SK-N-SH treated with all-trans-retinoic acid at 6 μM for 48 hours (cell line): ENCODE measurements around the gene KLHDC7B.

Experiments
- ARNTL ChIP-seq: fragments of 450-650 bp; formaldehyde crosslinking; IDR thresholded peaks from 2 replicates; pipeline ENCODE4 v1.5.0; 2020; ENCODE audit warnings: low read depth, mild to moderate bottlenecking, moderate library complexity, borderline replicate concordance
- OSR1 ChIP-seq: fragments of 250-450 bp; sonication (Bioruptor Pico); IDR thresholded peaks from 2 replicates; pipeline ENCODE4 v1.8.0; 2022; ENCODE audit warnings: moderate library complexity, mild to moderate bottlenecking, inconsistent platforms
- PPARA ChIP-seq: fragments of 250-450 bp; sonication (Bioruptor Pico); IDR thresholded peaks from 2 replicates; pipeline ENCODE4 v1.5.0; 2020; ENCODE audit warnings: mild to moderate bottlenecking, borderline replicate concordance
- RARB ChIP-seq: fragments of 250-450 bp; sonication (Bioruptor Pico); IDR thresholded peaks from 2 replicates; pipeline ENCODE4 v1.8.0; 2021; ENCODE audit warnings: mild to moderate bottlenecking, moderate library complexity
- TOX ChIP-seq: fragments of 250-450 bp; sonication (Bioruptor Pico); IDR thresholded peaks from 2 replicates; pipeline ENCODE4 v1.8.0; 2021; ENCODE audit warnings: mild to moderate bottlenecking, moderate library complexity, borderline replicate concordance
- ZFP3 ChIP-seq: fragments of 250-450 bp; sonication (Bioruptor Pico); IDR thresholded peaks from 2 replicates; pipeline ENCODE4 v1.5.0; 2020; ENCODE audit warnings: mild to moderate bottlenecking, moderate library complexity
- ZNF70 ChIP-seq: fragments of 450-650 bp; formaldehyde crosslinking; IDR thresholded peaks from 2 replicates; pipeline ENCODE4 v1.5.0; 2020; ENCODE audit warnings: mild to moderate bottlenecking, moderate library complexity
- TF ChIP-seq, protein P1 (sequence below): fragments of 250-450 bp; sonication (Bioruptor Pico); IDR thresholded peaks from 2 replicates; pipeline ENCODE4 v1.5.1; 2020; ENCODE audit warnings: low read depth, mild to moderate bottlenecking, moderate library complexity
- TF ChIP-seq, protein P2 (sequence below): fragments of 250-450 bp; sonication (Bioruptor Pico); IDR thresholded peaks from 2 replicates; pipeline ENCODE4 v1.5.1; 2021; ENCODE audit warnings: mild to moderate bottlenecking, moderate library complexity
- TF ChIP-seq, protein P3 (sequence below): fragments of 250-450 bp; sonication (Bioruptor Pico); IDR thresholded peaks from 2 replicates; pipeline ENCODE4 v1.8.0; 2020; ENCODE audit warnings: mild to moderate bottlenecking, moderate library complexity, borderline replicate concordance

DNA sequence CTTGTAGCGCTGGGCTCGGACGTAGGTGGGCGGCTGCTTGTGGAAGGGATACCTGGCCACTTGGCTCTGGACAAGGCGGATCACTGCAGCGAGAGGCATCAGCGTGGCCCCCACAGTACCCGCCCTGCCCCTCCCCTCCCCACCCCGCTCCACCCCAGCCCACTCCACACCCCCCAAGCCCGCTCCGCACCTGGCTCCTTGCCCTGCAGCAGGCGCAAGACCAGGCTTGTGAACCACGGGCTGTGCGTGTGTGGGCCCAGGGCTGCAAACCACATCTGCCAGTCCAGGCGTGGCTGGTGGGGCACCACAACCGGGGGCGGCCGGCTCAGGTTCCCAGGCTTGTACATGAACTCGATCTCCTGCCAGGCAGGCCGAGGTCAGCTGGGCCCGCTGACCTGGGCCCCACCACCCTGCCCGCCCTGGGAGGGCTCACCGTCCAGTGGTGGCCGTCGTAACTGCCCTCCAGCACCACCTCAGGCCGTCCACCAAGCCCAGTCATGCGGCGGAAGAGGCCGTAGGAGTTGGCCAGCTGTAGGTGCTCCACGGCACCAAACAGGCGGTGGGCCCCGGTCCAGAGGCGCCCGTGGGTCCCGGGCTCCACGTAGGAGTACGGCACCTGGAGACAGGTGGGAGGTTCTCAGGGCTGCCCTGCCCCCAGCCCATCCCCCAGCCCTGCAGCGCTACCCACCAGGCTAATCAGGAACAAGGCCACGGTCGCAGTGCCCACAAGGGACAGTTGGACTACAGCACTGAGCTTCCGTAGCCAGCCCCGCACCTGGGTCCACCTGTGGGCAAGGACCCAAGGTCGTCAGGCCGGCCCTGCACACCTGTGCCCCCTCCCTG lies 41.1 kb upstream of the KLHDC7B start:
- TF ChIP-seq OSR1 (CRISPR knock-in tag) (no peak), ARNTL (CRISPR knock-in tag) (no peak), PPARA (CRISPR knock-in tag) (no peak), TOX (CRISPR knock-in tag) (no peak), RARB (CRISPR knock-in tag) (no peak), ZNF70 (CRISPR knock-in tag) (no peak), ZFP3 (no peak)
- TF ChIP-seq, protein P1, sequence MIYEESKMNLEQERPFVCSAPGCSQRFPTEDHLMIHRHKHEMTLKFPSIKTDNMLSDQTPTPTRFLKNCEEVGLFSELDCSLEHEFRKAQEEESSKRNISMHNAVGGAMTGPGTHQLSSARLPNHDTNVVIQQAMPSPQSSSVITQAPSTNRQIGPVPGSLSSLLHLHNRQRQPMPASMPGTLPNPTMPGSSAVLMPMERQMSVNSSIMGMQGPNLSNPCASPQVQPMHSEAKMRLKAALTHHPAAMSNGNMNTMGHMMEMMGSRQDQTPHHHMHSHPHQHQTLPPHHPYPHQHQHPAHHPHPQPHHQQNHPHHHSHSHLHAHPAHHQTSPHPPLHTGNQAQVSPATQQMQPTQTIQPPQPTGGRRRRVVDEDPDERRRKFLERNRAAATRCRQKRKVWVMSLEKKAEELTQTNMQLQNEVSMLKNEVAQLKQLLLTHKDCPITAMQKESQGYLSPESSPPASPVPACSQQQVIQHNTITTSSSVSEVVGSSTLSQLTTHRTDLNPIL (CRISPR knock-in tag), result no peak
- TF ChIP-seq, protein P2, sequence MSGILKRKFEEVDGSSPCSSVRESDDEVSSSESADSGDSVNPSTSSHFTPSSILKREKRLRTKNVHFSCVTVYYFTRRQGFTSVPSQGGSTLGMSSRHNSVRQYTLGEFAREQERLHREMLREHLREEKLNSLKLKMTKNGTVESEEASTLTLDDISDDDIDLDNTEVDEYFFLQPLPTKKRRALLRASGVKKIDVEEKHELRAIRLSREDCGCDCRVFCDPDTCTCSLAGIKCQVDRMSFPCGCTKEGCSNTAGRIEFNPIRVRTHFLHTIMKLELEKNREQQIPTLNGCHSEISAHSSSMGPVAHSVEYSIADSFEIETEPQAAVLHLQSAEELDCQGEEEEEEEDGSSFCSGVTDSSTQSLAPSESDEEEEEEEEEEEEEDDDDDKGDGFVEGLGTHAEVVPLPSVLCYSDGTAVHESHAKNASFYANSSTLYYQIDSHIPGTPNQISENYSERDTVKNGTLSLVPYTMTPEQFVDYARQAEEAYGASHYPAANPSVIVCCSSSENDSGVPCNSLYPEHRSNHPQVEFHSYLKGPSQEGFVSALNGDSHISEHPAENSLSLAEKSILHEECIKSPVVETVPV (CRISPR knock-in tag), result no peak
- TF ChIP-seq, protein P3, sequence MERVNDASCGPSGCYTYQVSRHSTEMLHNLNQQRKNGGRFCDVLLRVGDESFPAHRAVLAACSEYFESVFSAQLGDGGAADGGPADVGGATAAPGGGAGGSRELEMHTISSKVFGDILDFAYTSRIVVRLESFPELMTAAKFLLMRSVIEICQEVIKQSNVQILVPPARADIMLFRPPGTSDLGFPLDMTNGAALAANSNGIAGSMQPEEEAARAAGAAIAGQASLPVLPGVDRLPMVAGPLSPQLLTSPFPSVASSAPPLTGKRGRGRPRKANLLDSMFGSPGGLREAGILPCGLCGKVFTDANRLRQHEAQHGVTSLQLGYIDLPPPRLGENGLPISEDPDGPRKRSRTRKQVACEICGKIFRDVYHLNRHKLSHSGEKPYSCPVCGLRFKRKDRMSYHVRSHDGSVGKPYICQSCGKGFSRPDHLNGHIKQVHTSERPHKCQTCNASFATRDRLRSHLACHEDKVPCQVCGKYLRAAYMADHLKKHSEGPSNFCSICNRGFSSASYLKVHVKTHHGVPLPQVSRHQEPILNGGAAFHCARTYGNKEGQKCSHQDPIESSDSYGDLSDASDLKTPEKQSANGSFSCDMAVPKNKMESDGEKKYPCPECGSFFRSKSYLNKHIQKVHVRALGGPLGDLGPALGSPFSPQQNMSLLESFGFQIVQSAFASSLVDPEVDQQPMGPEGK, result no peak
